Immature natural killer cell (primary cell): ENCODE data around the gene LRP6. TPM values are rescaled to one million over a fixed set of nuclear protein-coding genes. Genes with fewer than 3 reads are reported as not detected.

Experiments
- DNase-seq, 3 donors: peaks; one replicate each; pipeline ENCODE4 v3.0.0; 2022; ENCODE audit warnings: mixed read lengths in 1 of 3
- H3K27ac Mint-ChIP-seq, 6 donors: one replicate each; pipeline ENCODE4 v1.8.0; 2020; ENCODE audit warnings: mixed read lengths in 6 of 6, mild to moderate bottlenecking in 5 of 6, inconsistent platforms in 4 of 6, moderate library complexity in 3 of 6
- H3K27me3 Mint-ChIP-seq, 3 donors: one replicate each; pipeline ENCODE4 v1.8.0; 2020 to 2021; ENCODE audit warnings: low read depth in 3 of 3, mild to moderate bottlenecking in 3 of 3, mixed read lengths in 3 of 3, moderate library complexity in 3 of 3, inconsistent platforms in 1 of 3
- H3K36me3 Mint-ChIP-seq, 3 donors: one replicate each; pipeline ENCODE4 v1.8.0; 2020; ENCODE audit warnings: mixed read lengths in 3 of 3, inconsistent platforms in 2 of 3, mild to moderate bottlenecking in 2 of 3
- H3K4me1 Mint-ChIP-seq, 2 donors: one replicate each; pipeline ENCODE4 v1.8.0; 2020; ENCODE audit warnings: inconsistent platforms in 2 of 2, mild to moderate bottlenecking in 2 of 2, mixed read lengths in 2 of 2, moderate library complexity in 1 of 2
- H3K4me3 Mint-ChIP-seq, 5 donors: one replicate each; pipeline ENCODE4 v1.8.0; 2020; ENCODE audit warnings: mild to moderate bottlenecking in 5 of 5, mixed read lengths in 5 of 5, inconsistent platforms in 3 of 5, moderate library complexity in 3 of 5
- H3K9me3 Mint-ChIP-seq, 6 donors: one replicate each; pipeline ENCODE4 v1.8.0; 2020; ENCODE audit warnings: mild to moderate bottlenecking in 6 of 6, mixed read lengths in 6 of 6, inconsistent platforms in 4 of 6, moderate library complexity in 3 of 6
- polyA plus RNA-seq, 3 donors: library from polyadenylated mRNA; unstranded; fragments of 300-500 nt; fragmentation: Illumina TruSeq; gene quantifications; one replicate each; pipeline ENCODE4 v1.2.3, GENCODE V29; 2021

Gene LRP6
- polyA plus RNA-seq, 3 donors from 2014 or later: not detected

GRCh38 chr12:12198124-12198523 lies 68.7 kb downstream of the LRP6 start:
- H3K9me3 Mint-ChIP-seq: peaks cover 7 to 32% (median 20%) of the 10 kb centered on the region in 6 donors
- peaks cover 0 to 4% (median 0%) of the 10 kb centered on the region in 3 donors for H3K36me3 Mint-ChIP-seq
- no peaks in the 10 kb centered on the region for H3K4me1 Mint-ChIP-seq
- no peak overlapping the region for H3K4me3 Mint-ChIP-seq
- DNase-seq: no peak
- H3K27ac Mint-ChIP-seq: no peak overlapping the region
- peaks cover 8 to 25% (median 14%) of the 10 kb centered on the region in 3 donors for H3K27me3 Mint-ChIP-seq

GRCh38 chr12:12197128-12197527 lies 69.7 kb downstream of the LRP6 start:
- Mint-ChIP-seq H3K4me1 (no peaks in the 10 kb centered on the region), H3K36me3 (peaks cover 0 to 4% (median 0%) of the 10 kb centered on the region in 3 donors), H3K27ac (no peak overlapping the region), H3K27me3 (peaks cover 9 to 28% (median 16%) of the 10 kb centered on the region in 3 donors), H3K4me3 (no peak overlapping the region), H3K9me3 (peaks cover 7 to 32% (median 20%) of the 10 kb centered on the region in 6 donors)
- DNase-seq: no peak

GRCh38 chr12:12195516-12195915 lies 71.3 kb downstream of the LRP6 start:
- Mint-ChIP-seq H3K27me3 (peaks cover 5 to 25% (median 17%) of the 10 kb centered on the region in 3 donors), H3K36me3 (peaks cover 0 to 4% (median 0%) of the 10 kb centered on the region in 3 donors), H3K9me3 (peaks cover 7 to 32% (median 20%) of the 10 kb centered on the region in 6 donors), H3K4me1 (no peaks in the 10 kb centered on the region), H3K27ac (no peak overlapping the region), H3K4me3 (no peak overlapping the region)
- DNase-seq: no peak

- H3K4me3 Mint-ChIP-seq: no peak overlapping the region
- no peak overlapping the region for H3K27ac Mint-ChIP-seq
- H3K4me1 Mint-ChIP-seq: no peaks in the 10 kb centered on the region
- H3K9me3 Mint-ChIP-seq: peaks cover 7 to 32% (median 17%) of the 10 kb centered on the region in 6 donors
- peaks cover 0 to 4% (median 0%) of the 10 kb centered on the region in 3 donors for H3K36me3 Mint-ChIP-seq
- no peak for DNase-seq
- peaks cover 5 to 25% (median 17%) of the 10 kb centered on the region in 3 donors for H3K27me3 Mint-ChIP-seq
Measured at GRCh38 chr12:12195081-12195480, 71.8 kb downstream of the LRP6 start.

- Mint-ChIP-seq H3K27me3 (peaks cover 5 to 23% (median 17%) of the 10 kb centered on the region in 3 donors), H3K4me1 (no peaks in the 10 kb centered on the region), H3K36me3 (peaks cover 0 to 4% (median 0%) of the 10 kb centered on the region in 3 donors), H3K27ac (no peak overlapping the region), H3K9me3 (peaks cover 7 to 32% (median 16%) of the 10 kb centered on the region in 6 donors), H3K4me3 (no peak overlapping the region)
- DNase-seq: no peak
Measured at GRCh38 chr12:12194206-12194605, 72.6 kb downstream of the LRP6 start.

GRCh38 chr12:12191008-12191407 lies 75.8 kb downstream of the LRP6 start:
- H3K27me3 Mint-ChIP-seq: peaks cover 7 to 29% (median 19%) of the 10 kb centered on the region in 3 donors
- no peak overlapping the region for H3K27ac Mint-ChIP-seq
- no peaks in the 10 kb centered on the region for H3K36me3 Mint-ChIP-seq
- peaks cover 0 to 9% (median 3%) of the 10 kb centered on the region in 6 donors for H3K9me3 Mint-ChIP-seq
- DNase-seq: no peak
- no peaks in the 10 kb centered on the region for H3K4me1 Mint-ChIP-seq
- H3K4me3 Mint-ChIP-seq: no peak overlapping the region

GRCh38 chr12:12190087-12190809 lies 76.6 kb downstream of the LRP6 start:
- Mint-ChIP-seq H3K9me3 (peaks cover 0 to 9% (median 0%) of the 10 kb centered on the region in 6 donors), H3K4me3 (no peak overlapping the region), H3K27ac (no peak overlapping the region), H3K4me1 (no peaks in the 10 kb centered on the region), H3K27me3 (peaks cover 7 to 31% (median 19%) of the 10 kb centered on the region in 3 donors), H3K36me3 (no peaks in the 10 kb centered on the region)
- DNase-seq: no peak

- no peak for DNase-seq
- no peak overlapping the region for H3K4me3 Mint-ChIP-seq
- no peaks in the 10 kb centered on the region for H3K9me3 Mint-ChIP-seq
- H3K36me3 Mint-ChIP-seq: no peaks in the 10 kb centered on the region
- peaks cover 10 to 23% (median 15%) of the 10 kb centered on the region in 3 donors for H3K27me3 Mint-ChIP-seq
- H3K27ac Mint-ChIP-seq: no peak overlapping the region
- H3K4me1 Mint-ChIP-seq: no peaks in the 10 kb centered on the region
Measured at GRCh38 chr12:12185414-12185813, 81.4 kb downstream of the LRP6 start.

GRCh38 chr12:12182703-12183365 lies 84.0 kb downstream of the LRP6 start:
- Mint-ChIP-seq H3K27ac (no peak overlapping the region), H3K36me3 (no peaks in the 10 kb centered on the region), H3K4me1 (no peaks in the 10 kb centered on the region), H3K9me3 (no peaks in the 10 kb centered on the region), H3K27me3 (peaks cover 11 to 18% (median 15%) of the 10 kb centered on the region in 3 donors), H3K4me3 (no peak overlapping the region)
- no peak for DNase-seq

- Mint-ChIP-seq H3K27me3 (peaks cover 11 to 22% (median 13%) of the 10 kb centered on the region in 3 donors), H3K4me3 (no peak overlapping the region), H3K9me3 (no peaks in the 10 kb centered on the region), H3K27ac (no peak overlapping the region), H3K4me1 (no peaks in the 10 kb centered on the region), H3K36me3 (no peaks in the 10 kb centered on the region)
- DNase-seq: no peak
Measured at GRCh38 chr12:12181511-12181910, 85.3 kb downstream of the LRP6 start.

- Mint-ChIP-seq H3K4me1 (no peaks in the 10 kb centered on the region), H3K9me3 (no peaks in the 10 kb centered on the region), H3K27ac (no peak overlapping the region), H3K4me3 (no peak overlapping the region), H3K27me3 (peaks cover 14 to 25% (median 20%) of the 10 kb centered on the region in 3 donors), H3K36me3 (peaks cover 0 to 3% (median 0%) of the 10 kb centered on the region in 3 donors)
- no peak for DNase-seq
Measured at GRCh38 chr12:12180575-12180974, 86.3 kb downstream of the LRP6 start.

GRCh38 chr12:12180136-12180535 lies 86.7 kb downstream of the LRP6 start:
- peaks cover 14 to 22% (median 20%) of the 10 kb centered on the region in 3 donors for H3K27me3 Mint-ChIP-seq
- DNase-seq: no peak

GRCh38 chr12:12178559-12178958 lies 88.3 kb downstream of the LRP6 start:
- Mint-ChIP-seq H3K4me1 (no peaks in the 10 kb centered on the region), H3K27ac (no peak overlapping the region), H3K4me3 (no peak overlapping the region), H3K36me3 (peaks cover 0 to 3% (median 0%) of the 10 kb centered on the region in 3 donors), H3K27me3 (peaks cover 14 to 24% (median 15%) of the 10 kb centered on the region in 3 donors), H3K9me3 (no peaks in the 10 kb centered on the region)
- DNase-seq: no peak

More at GRCh38 chr12:12180136-12180535, 86.7 kb downstream of the LRP6 start:
- Mint-ChIP-seq H3K4me1 (no peaks in the 10 kb centered on the region), H3K9me3 (no peaks in the 10 kb centered on the region), H3K4me3 (no peak overlapping the region), H3K27ac (no peak overlapping the region), H3K36me3 (peaks cover 0 to 3% (median 0%) of the 10 kb centered on the region in 3 donors)

- no peak overlapping the region for H3K4me3 Mint-ChIP-seq
- no peaks in the 10 kb centered on the region for H3K9me3 Mint-ChIP-seq
- H3K27me3 Mint-ChIP-seq: peaks cover 21 to 36% (median 23%) of the 10 kb centered on the region in 3 donors
- H3K4me1 Mint-ChIP-seq: peaks cover 16 to 20% of the 10 kb centered on the region in 2 donors
- DNase-seq: no peak
- H3K27ac Mint-ChIP-seq: no peak overlapping the region
- H3K36me3 Mint-ChIP-seq: peaks cover 0 to 3% (median 0%) of the 10 kb centered on the region in 3 donors
Measured at GRCh38 chr12:12176402-12176801, 90.4 kb downstream of the LRP6 start.
